Hypothalamus (tissue), 51 donors: ENCODE results near the gene RMP24.
"Not testable (repeated sequence)": the region's sequence is repeated elsewhere in the genome, so short reads cannot be mapped to it uniquely, and the experiment has no call there.

Source experiments
- DNase-seq, 51 donors: peaks; one replicate each; lab custom pipeline; 2025; lab: John Stamatoyannopoulos, UW

Gene RMP24

GRCh38 chr18:36024241-36024640, 51.8 kb downstream of the RMP24 start:
- DNase-seq, result not testable (repeated sequence)

GRCh38 chr18:36025025-36025424, 52.5 kb downstream of the RMP24 start:
- no peak for DNase-seq

GRCh38 chr18:36028859-36029258, 56.4 kb downstream of the RMP24 start:
- no peak for DNase-seq
